Tibial nerve (tissue), 4 donors: ENCODE data around the gene TSPAN5. TPM values are rescaled to one million over a fixed set of nuclear protein-coding genes. Genes with fewer than 3 reads are reported as not detected.

ENCODE experiments used
- DNase-seq, 2 donors: peaks; one replicate each; pipeline ENCODE4 v3.0.0-alpha.2; 2019; ENCODE audit warnings: low spot score in 2 of 2
- H3K27ac ChIP-seq, 4 donors: fragments of 200-600 bp; sonication (generic) in 3 of 4; one replicate each; pipeline ENCODE4 v1.5.1; 2017 to 2019; ENCODE audit warnings: mild to moderate bottlenecking in 1 of 4
- H3K27me3 ChIP-seq, 2 donors: fragments of 200-600 bp; sonication (generic) in 1 of 2; one replicate each; pipeline versions ENCODE4 v1.5.1 to v1.6.0; 2017 to 2019
- H3K36me3 ChIP-seq, 3 donors: fragments of 200-600 bp; sonication (generic); one replicate each; pipeline ENCODE4 v1.5.1; 2018 to 2019
- H3K4me1 ChIP-seq, 4 donors: fragments of 200-600 bp; sonication (generic) in 3 of 4; one replicate each; pipeline ENCODE4 v1.5.1; 2017 to 2019
- H3K4me3 ChIP-seq, 4 donors: fragments of 200-600 bp; sonication (generic) in 3 of 4; one replicate each; pipeline ENCODE4 v1.5.1; 2017 to 2019; ENCODE audit warnings: mild to moderate bottlenecking in 1 of 4, moderate library complexity in 1 of 4
- H3K9me3 ChIP-seq, 4 donors: fragments of 200-600 bp; sonication (generic) in 3 of 4; one replicate each; pipeline ENCODE4 v1.5.1; 2017 to 2019
- EP300 ChIP-seq, 2 donors: sonication (generic); formaldehyde crosslinking; IDR thresholded peaks; one replicate each; pipeline ENCODE4 v1.6.1; 2017; ENCODE audit warnings: antibody characterized with exemption in 2 of 2, mild to moderate bottlenecking in 1 of 2
- POLR2A ChIP-seq, 2 donors: fragments of 450-650 bp; IDR thresholded peaks; one replicate each; pipeline ENCODE4 v1.6.1; 2017; ENCODE audit warnings: antibody characterized with exemption in 2 of 2, mild to moderate bottlenecking in 2 of 2, moderate library complexity in 2 of 2
- WGBS, 2 donors: methylation state at CpG; one replicate each; pipeline ENCODE4 v1.1.5; 2018; 5-methylcytosine and 5-hydroxymethylcytosine counted together
- total RNA-seq, 4 donors: library from RNA; depleted of rRNA; stranded (reverse); fragments of >200 nt; gene quantifications; one replicate each; pipeline ENCODE4 v1.1.0, GENCODE V29; 2016
- TF ChIP-seq, protein P1 (sequence below), 5 experiments: fragments of 200-600 bp in 3 of 5; fragments of 450-650 bp in 2 of 5; sonication (generic) in 3 of 5; IDR thresholded peaks; one replicate each; pipeline ENCODE4 v1.5.1; 2016 to 2019; ENCODE audit warnings: antibody characterized with exemption in 5 of 5, mild to moderate bottlenecking in 3 of 5, moderate library complexity in 2 of 5

Gene TSPAN5
- total RNA-seq, 4 donors from 2014 or later: 15.3 to 30.8 (median 25.6) TPM

DNA sequence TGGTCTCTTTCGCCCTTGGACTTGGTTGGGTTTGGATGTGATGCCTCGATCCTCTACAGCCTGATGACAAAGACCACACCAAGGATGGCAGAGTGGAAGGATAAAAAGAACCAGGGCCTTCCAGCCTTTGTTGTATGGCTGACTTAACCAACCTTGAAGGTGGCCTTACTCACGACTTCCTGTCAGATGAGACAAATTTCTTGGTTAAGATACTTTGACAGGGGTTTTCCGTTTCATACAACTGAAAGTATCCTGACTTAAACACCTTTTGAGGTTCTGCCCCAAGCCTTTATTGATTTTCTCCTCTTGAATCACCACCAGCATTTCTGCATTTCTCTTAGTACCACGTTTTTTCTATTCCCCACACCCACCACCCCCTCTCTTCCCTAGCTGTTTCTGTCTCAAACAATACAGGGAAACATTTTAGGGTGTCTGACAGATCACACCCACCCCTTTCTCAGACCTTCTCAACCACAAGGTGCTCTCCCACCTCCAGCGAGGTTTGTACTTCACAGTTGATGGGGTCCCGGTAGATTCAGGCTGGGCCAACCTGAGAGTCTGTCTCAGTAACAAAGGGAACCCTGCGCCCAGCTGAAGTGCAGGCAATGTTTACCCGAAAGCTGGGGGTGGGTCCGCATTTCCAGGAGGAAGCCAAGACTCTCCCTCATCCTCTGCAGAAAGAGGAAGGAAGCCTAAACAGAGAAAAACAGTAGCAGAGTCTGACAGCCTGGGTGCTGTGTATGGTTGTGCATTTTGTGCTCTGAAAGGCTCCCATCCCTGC, 5.0 kb upstream of the TSPAN5 start:
- no peak overlapping the region for H3K4me3 ChIP-seq
- no peaks in the 10 kb centered on the region for H3K27me3 ChIP-seq
- no peaks in the 10 kb centered on the region for H3K9me3 ChIP-seq
- H3K4me1 ChIP-seq: peaks cover 0 to 13% (median 0%) of the 10 kb centered on the region in 4 donors
- WGBS, 2 donors: 79 to 80% methylated on average over 10 of the region's 10 CpGs
- H3K36me3 ChIP-seq: no peaks in the 10 kb centered on the region
- TF ChIP-seq EP300 (IDR thresholded peaks at IDR 0.05) (no peak), POLR2A (IDR thresholded peaks at IDR 0.05) (no peak)
- TF ChIP-seq, protein P1, sequence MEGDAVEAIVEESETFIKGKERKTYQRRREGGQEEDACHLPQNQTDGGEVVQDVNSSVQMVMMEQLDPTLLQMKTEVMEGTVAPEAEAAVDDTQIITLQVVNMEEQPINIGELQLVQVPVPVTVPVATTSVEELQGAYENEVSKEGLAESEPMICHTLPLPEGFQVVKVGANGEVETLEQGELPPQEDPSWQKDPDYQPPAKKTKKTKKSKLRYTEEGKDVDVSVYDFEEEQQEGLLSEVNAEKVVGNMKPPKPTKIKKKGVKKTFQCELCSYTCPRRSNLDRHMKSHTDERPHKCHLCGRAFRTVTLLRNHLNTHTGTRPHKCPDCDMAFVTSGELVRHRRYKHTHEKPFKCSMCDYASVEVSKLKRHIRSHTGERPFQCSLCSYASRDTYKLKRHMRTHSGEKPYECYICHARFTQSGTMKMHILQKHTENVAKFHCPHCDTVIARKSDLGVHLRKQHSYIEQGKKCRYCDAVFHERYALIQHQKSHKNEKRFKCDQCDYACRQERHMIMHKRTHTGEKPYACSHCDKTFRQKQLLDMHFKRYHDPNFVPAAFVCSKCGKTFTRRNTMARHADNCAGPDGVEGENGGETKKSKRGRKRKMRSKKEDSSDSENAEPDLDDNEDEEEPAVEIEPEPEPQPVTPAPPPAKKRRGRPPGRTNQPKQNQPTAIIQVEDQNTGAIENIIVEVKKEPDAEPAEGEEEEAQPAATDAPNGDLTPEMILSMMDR (IDR thresholded peaks at IDR 0.05): no peak
- peak overlapping the region in 2 of 4 donors; percentile 2 to 67 for H3K27ac ChIP-seq
- DNase-seq: peak in 1 of 2 donors; percentile 15

DNA sequence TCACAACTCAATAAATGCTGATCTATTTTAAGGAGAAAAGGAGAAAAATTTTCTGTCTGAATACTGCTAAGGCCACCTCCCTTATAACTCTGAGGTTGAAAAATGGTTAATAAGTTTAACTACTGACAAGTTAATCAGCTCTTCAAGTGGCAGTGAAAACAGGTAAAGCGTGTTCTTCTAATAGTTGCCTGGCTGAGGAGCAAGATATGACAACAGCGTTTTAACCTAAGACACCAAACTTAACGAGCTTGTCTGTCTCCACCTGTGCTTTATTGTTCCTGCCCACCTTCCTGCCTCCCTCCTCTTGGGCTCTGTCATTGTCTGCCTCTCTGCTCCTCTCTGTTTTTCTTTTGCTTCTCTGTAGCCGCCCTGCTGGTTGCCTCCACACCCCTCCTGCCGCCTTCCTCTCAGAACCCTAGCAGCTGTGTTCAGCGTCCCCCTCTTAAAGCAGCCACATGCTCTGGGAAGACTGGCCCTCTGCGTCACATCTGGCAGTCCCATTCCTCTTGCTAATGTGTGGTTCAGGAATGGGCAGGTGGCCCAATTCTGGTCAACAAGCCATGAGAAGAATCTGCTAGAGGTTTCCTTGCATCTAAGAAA, 4.3 kb upstream of the TSPAN5 start:
- Histone ChIP-seq H3K27ac (peak overlapping the region in 1 of 4 donors; percentile 67), H3K9me3 (no peaks in the 10 kb centered on the region), H3K4me3 (no peak overlapping the region), H3K27me3 (no peaks in the 10 kb centered on the region), H3K4me1 (peaks cover 0 to 13% (median 0%) of the 10 kb centered on the region in 4 donors), H3K36me3 (no peaks in the 10 kb centered on the region)
- WGBS, 2 donors: 58 to 70% methylated on average over 7 of the region's 7 CpGs
- no peak for TF ChIP-seq EP300 (IDR thresholded peaks at IDR 0.05)
- TF ChIP-seq, protein P1 (IDR thresholded peaks at IDR 0.05): no peak
- no peak for TF ChIP-seq POLR2A (IDR thresholded peaks at IDR 0.05)
- no peak for DNase-seq

GRCh38 chr4:98662055-98662453, 3.6 kb upstream of the TSPAN5 start:
- Histone ChIP-seq H3K27ac (no peak overlapping the region), H3K4me3 (no peak overlapping the region), H3K36me3 (no peaks in the 10 kb centered on the region), H3K4me1 (peaks cover 0 to 18% (median 2%) of the 10 kb centered on the region in 4 donors), H3K9me3 (no peaks in the 10 kb centered on the region), H3K27me3 (no peaks in the 10 kb centered on the region)
- WGBS, 2 donors: 79 to 83% methylated on average over 4 of the region's 4 CpGs
- TF ChIP-seq, protein P1 (IDR thresholded peaks at IDR 0.05): no peak
- no peak for TF ChIP-seq EP300 (IDR thresholded peaks at IDR 0.05)
- no peak for TF ChIP-seq POLR2A (IDR thresholded peaks at IDR 0.05)
- DNase-seq: no peak

DNA sequence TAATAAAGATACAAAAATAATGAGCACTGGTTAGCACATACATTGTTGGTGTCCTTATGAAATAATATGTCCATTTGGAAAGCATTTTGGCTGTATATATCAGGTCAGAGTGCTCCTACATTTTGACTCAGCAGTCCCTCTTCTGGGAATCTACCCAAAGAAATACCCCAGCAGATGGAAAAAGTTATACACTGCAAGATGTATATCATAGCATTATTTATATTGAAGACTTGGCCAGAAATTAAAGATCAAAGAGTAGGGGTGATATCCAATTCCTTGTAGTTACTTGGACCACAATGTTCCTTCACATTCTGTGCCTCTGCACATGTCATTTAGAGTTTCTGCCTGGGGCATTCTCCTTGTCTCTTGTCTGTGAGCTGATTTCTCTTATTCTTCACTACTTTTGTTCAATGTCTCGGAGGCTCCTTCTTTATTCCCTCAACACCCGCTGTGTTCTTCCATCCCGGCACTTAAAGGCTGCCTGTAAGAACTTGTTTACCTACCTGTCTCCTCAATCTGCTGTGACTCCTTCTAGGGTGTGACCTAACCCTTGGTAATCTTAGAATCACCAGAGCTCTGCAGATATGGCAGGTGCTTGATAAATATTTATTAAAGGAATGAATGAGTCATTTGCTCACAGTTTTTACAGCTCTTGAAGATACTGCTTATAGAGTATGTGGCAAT, 3.1 kb upstream of the TSPAN5 start:
- no peaks in the 10 kb centered on the region for H3K9me3 ChIP-seq
- peaks cover 0 to 23% (median 5%) of the 10 kb centered on the region in 4 donors for H3K4me1 ChIP-seq
- H3K27me3 ChIP-seq: no peaks in the 10 kb centered on the region
- WGBS, 2 donors: 63 to 74% methylated on average over 3 of the region's 3 CpGs
- H3K36me3 ChIP-seq: no peaks in the 10 kb centered on the region
- TF ChIP-seq, protein P1 (IDR thresholded peaks at IDR 0.05): no peak
- TF ChIP-seq EP300 (IDR thresholded peaks at IDR 0.05): no peak
- no peak for TF ChIP-seq POLR2A (IDR thresholded peaks at IDR 0.05)
- H3K27ac ChIP-seq: no peak overlapping the region
- H3K4me3 ChIP-seq: no peak overlapping the region
- DNase-seq: no peak
